HepG2 (cell line): Measurements from ENCODE around the gene GMEB1. TPM values are rescaled to one million over a fixed set of nuclear protein-coding genes. Genes with fewer than 3 reads are reported as not detected.

Experiments used
- AGO1 ChIP-seq: fragments of 200-400 bp; formaldehyde crosslinking; IDR thresholded peaks from 2 replicates; pipeline ENCODE4 v1.6.1; 2017; ENCODE audit warnings: mild to moderate bottlenecking, low read depth, low read length, moderate library complexity; ENCODE audit not compliant: poor library complexity, severe bottlenecking
- ATF7 ChIP-seq, 2 experiments: fragments of 450-650 bp in 1 of 2; sonication (generic) in 1 of 2; formaldehyde crosslinking in 1 of 2; IDR thresholded peaks; 2 replicates each; pipeline versions ENCODE4 v1.4.0 to v1.6.1; 2016 to 2020; ENCODE audit warnings: antibody characterized with exemption in 1 of 2, mild to moderate bottlenecking in 1 of 2, missing genetic modification reagents in 1 of 2
- ATM ChIP-seq: fragments of 450-650 bp; IDR thresholded peaks from 2 replicates; pipeline ENCODE4 v1.7.1; 2017; ENCODE audit warnings: mild to moderate bottlenecking, borderline replicate concordance
- CBX1 ChIP-seq: IDR thresholded peaks from one replicate; pipeline ENCODE4 v1.6.1; 2016; ENCODE audit warnings: antibody characterized with exemption, low read depth
- DPF2 ChIP-seq: sonication (generic); formaldehyde crosslinking; IDR thresholded peaks from 2 replicates; pipeline ENCODE4 v1.4.0; 2020; ENCODE audit warnings: mild to moderate bottlenecking, low read depth, missing genetic modification reagents, borderline replicate concordance
- ETV6 ChIP-seq: sonication (generic); formaldehyde crosslinking; conservative IDR thresholded peaks from 2 replicates; pipeline ENCODE4 v1.4.0; 2020; ENCODE audit warnings: missing genetic modification reagents
- JUN ChIP-seq: sonication (generic); formaldehyde crosslinking; IDR thresholded peaks from 2 replicates; pipeline ENCODE4 v1.4.0; 2020; ENCODE audit warnings: mild to moderate bottlenecking, missing genetic modification reagents
- KDM5B ChIP-seq: sonication (generic); formaldehyde crosslinking; IDR thresholded peaks from 2 replicates; pipeline ENCODE4 v1.4.0; 2020; ENCODE audit warnings: missing genetic modification reagents, mild to moderate bottlenecking, borderline replicate concordance
- NR2F6 ChIP-seq, 2 experiments: IDR thresholded peaks; 2 replicates each; pipeline ENCODE4 v1.6.1; 2016; ENCODE audit warnings: antibody characterized with exemption in 1 of 2, mild to moderate bottlenecking in 1 of 2
- ONECUT2 ChIP-seq: sonication (generic); formaldehyde crosslinking; IDR thresholded peaks from 2 replicates; pipeline ENCODE4 v1.4.0; 2020; ENCODE audit warnings: missing genetic modification reagents
- PAF1 ChIP-seq: IDR thresholded peaks from 2 replicates; pipeline ENCODE4 v1.6.1; 2016; ENCODE audit warnings: missing genetic modification reagents, missing compliant biosample characterization
- PHF20 ChIP-seq: sonication (generic); formaldehyde crosslinking; IDR thresholded peaks from 2 replicates; pipeline ENCODE4 v1.5.0; 2020; ENCODE audit warnings: mild to moderate bottlenecking, missing genetic modification reagents
- SATB2 ChIP-seq: sonication (generic); formaldehyde crosslinking; IDR thresholded peaks from 2 replicates; pipeline ENCODE4 v1.5.0; 2020; ENCODE audit warnings: missing genetic modification reagents
- SOX5 ChIP-seq: IDR thresholded peaks from 2 replicates; pipeline ENCODE4 v1.6.1; 2016; ENCODE audit warnings: borderline replicate concordance
- TBX2 ChIP-seq: sonication (generic); formaldehyde crosslinking; IDR thresholded peaks from 2 replicates; pipeline ENCODE4 v1.5.0; 2020; ENCODE audit warnings: missing genetic modification reagents, mild to moderate bottlenecking, borderline replicate concordance
- XRCC5 ChIP-seq: fragments of 200-400 bp; formaldehyde crosslinking; optimal IDR thresholded peaks from 2 replicates; pipeline ENCODE3; 2017; ENCODE audit warnings: mild to moderate bottlenecking, low read length
- ZFP36L2 ChIP-seq: sonication (generic); formaldehyde crosslinking; IDR thresholded peaks from 2 replicates; pipeline ENCODE4 v1.4.0; 2020; ENCODE audit warnings: missing genetic modification reagents
- ZNF138 ChIP-seq: sonication (generic); formaldehyde crosslinking; IDR thresholded peaks from 2 replicates; pipeline ENCODE4 v1.5.0; 2020; ENCODE audit warnings: mild to moderate bottlenecking, low read depth, missing genetic modification reagents
- ZNF232 ChIP-seq: sonication (generic); formaldehyde crosslinking; IDR thresholded peaks from 2 replicates; pipeline ENCODE4 v1.4.0; 2020; ENCODE audit warnings: missing genetic modification reagents, borderline replicate concordance
- ZNF672 ChIP-seq: sonication (generic); formaldehyde crosslinking; IDR thresholded peaks from 2 replicates; pipeline ENCODE4 v1.8.1; 2022; ENCODE audit warnings: missing genetic modification reagents
- ZNF878 ChIP-seq: sonication (generic); formaldehyde crosslinking; IDR thresholded peaks from 2 replicates; pipeline ENCODE4 v1.8.1; 2023; ENCODE audit warnings: mild to moderate bottlenecking, missing genetic modification reagents, moderate library complexity
- polyA plus RNA-seq, 8 experiments: library from polyadenylated mRNA; depleted of rRNA in 3 of 8; stranded (reverse) in 7 of 8; unstranded in 1 of 8; fragments of >200 nt; fragmentation: Illumina TruSeq in 4 of 8; extraction: Trizol in 4 of 8; gene quantifications; 2 replicates each; pipeline versions ENCODE4 v1.2.1 to v1.2.3, GENCODE V29; 2011 to 2016; ENCODE audit warnings: low read depth in 4 of 8, missing spikeins in 1 of 8, mixed read lengths in 1 of 8; ENCODE audit not compliant: insufficient read depth in 1 of 8
- total RNA-seq, 5 experiments: library from RNA; depleted of rRNA; stranded (reverse); fragments of >200 nt; fragmentation: Illumina TruSeq; extraction: Trizol; gene quantifications; 2 replicates each; pipeline ENCODE4 v1.2.3, GENCODE V29; 2016; ENCODE audit warnings: low read depth in 1 of 5
- TF ChIP-seq, protein P1 (sequence below): sonication (generic); formaldehyde crosslinking; IDR thresholded peaks from 2 replicates; pipeline ENCODE4 v1.8.0; 2022; ENCODE audit warnings: missing genetic modification reagents, low read depth, mild to moderate bottlenecking, borderline replicate concordance
- TF ChIP-seq, protein P2 (sequence below): sonication (generic); formaldehyde crosslinking; IDR thresholded peaks from 2 replicates; pipeline ENCODE4 v1.4.0; 2020; ENCODE audit warnings: mild to moderate bottlenecking, missing genetic modification reagents
- TF ChIP-seq, protein P3 (sequence below): sonication (generic); formaldehyde crosslinking; IDR thresholded peaks from 2 replicates; pipeline ENCODE4 v1.4.0; 2020; ENCODE audit warnings: missing genetic modification reagents

GMEB1 gene
- total and polyA plus RNA-seq, 2 of the 13 experiments (the other 11 are each of a cell fraction or from before 2014, with no cell fraction given) = 3.0 to 6.0 TPM

DNA sequence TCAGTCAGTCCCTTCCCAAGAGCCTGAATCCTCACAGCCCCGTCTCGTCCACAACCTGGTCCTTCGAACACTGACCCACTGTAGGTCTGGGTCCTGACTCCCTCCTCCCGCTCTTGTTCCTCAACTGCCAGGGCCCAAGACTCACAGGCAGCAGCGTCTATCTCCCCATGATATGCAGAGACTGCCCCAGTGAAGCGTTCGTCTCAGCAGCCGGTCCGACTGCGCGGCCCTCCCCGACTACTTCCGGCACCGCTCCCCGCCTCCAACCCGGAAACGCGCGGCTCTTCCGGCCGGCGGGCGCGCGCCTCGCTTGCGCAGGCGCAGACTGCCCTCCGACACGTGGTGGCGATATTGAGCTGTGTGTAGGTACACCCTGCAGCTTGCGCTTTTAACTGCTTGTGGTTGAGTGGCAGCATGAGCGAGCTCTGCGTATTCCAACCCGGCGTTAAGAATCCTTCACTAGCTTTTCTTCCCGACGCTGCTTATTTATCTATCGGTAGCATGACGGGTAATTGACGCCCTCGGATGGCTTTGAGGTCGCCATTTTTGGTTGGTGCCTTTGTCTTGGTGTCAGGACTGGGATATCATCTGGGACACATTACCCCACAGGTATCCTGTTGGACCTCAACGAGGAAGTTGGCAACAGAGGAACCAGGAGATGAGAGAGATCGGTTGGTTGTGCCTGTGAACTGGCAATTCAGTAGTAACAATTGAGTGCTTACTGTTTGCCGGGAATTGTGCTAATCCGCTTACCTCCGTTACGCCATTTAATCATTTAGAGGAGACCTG is 25.5 kb upstream of the GMEB1 start, which contains the start of gene TAF12 (continued):
- TF ChIP-seq ZNF232 (0 out of 2 replicates have a peak, but pooled peaks have one; percentile 31), ZFP36L2 (CRISPR knock-in tag) (peak; percentile 11; the same call in 1 of the 2 replicates), KDM5B (CRISPR knock-in tag) (peak; percentile 75; the same call in 1 of the 2 replicates), SOX5 (CRISPR knock-in tag) (peak; percentile 62; the same call in 1 of the 2 replicates), ZNF138 (CRISPR knock-in tag) (0 out of 2 replicates have a peak, but pooled peaks have one; percentile 77), ONECUT2 (CRISPR knock-in tag) (no peak), PAF1 (no peak), CBX1 (no peak), ATM (no peak), TBX2 (peak; percentile 86), ATF7 (IDR thresholded peaks at IDR 0.05) (no peak), ATF7 (CRISPR knock-in tag; IDR thresholded peaks at IDR 0.05) (peak; percentile 77; the same call in 1 of the 2 replicates), SATB2 (CRISPR knock-in tag) (peak; percentile 27; the same call in 1 of the 2 replicates), ETV6 (peak; percentile 99), ZNF672 (no peak), ZNF878 (CRISPR knock-in tag) (0 out of 2 replicates have a peak, but pooled peaks have one; percentile 71), PHF20 (CRISPR knock-in tag) (peak; percentile 93), XRCC5 (peak; percentile 58), DPF2 (CRISPR knock-in tag) (no peak), AGO1 (no peak), NR2F6 (IDR thresholded peaks at IDR 0.05) (no peak; the same call in 1 of the 2 replicates), NR2F6 (CRISPR knock-in tag; IDR thresholded peaks at IDR 0.05) (no peak; the same call in 1 of the 2 replicates), JUN (CRISPR knock-in tag) (no peak)
- TF ChIP-seq, protein P1, sequence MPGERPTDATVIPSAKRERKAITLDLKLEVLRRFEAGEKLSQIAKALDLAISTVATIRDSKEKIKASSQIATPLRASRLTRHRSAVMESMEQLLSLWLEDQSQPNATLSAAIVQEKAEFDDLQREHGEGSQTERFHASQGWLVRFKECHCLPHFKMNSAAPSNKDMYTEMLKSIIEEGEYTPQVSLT = no peak
- TF ChIP-seq, protein P2, sequence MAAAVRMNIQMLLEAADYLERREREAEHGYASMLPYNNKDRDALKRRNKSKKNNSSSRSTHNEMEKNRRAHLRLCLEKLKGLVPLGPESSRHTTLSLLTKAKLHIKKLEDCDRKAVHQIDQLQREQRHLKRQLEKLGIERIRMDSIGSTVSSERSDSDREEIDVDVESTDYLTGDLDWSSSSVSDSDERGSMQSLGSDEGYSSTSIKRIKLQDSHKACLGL = peak; percentile 37; the same call in 1 of the 2 replicates
- TF ChIP-seq, protein P3, sequence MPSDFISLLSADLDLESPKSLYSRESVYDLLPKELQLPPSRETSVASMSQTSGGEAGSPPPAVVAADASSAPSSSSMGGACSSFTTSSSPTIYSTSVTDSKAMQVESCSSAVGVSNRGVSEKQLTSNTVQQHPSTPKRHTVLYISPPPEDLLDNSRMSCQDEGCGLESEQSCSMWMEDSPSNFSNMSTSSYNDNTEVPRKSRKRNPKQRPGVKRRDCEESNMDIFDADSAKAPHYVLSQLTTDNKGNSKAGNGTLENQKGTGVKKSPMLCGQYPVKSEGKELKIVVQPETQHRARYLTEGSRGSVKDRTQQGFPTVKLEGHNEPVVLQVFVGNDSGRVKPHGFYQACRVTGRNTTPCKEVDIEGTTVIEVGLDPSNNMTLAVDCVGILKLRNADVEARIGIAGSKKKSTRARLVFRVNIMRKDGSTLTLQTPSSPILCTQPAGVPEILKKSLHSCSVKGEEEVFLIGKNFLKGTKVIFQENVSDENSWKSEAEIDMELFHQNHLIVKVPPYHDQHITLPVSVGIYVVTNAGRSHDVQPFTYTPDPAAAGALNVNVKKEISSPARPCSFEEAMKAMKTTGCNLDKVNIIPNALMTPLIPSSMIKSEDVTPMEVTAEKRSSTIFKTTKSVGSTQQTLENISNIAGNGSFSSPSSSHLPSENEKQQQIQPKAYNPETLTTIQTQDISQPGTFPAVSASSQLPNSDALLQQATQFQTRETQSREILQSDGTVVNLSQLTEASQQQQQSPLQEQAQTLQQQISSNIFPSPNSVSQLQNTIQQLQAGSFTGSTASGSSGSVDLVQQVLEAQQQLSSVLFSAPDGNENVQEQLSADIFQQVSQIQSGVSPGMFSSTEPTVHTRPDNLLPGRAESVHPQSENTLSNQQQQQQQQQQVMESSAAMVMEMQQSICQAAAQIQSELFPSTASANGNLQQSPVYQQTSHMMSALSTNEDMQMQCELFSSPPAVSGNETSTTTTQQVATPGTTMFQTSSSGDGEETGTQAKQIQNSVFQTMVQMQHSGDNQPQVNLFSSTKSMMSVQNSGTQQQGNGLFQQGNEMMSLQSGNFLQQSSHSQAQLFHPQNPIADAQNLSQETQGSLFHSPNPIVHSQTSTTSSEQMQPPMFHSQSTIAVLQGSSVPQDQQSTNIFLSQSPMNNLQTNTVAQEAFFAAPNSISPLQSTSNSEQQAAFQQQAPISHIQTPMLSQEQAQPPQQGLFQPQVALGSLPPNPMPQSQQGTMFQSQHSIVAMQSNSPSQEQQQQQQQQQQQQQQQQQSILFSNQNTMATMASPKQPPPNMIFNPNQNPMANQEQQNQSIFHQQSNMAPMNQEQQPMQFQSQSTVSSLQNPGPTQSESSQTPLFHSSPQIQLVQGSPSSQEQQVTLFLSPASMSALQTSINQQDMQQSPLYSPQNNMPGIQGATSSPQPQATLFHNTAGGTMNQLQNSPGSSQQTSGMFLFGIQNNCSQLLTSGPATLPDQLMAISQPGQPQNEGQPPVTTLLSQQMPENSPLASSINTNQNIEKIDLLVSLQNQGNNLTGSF = 0 out of 2 replicates have a peak, but pooled peaks have one; percentile 43
